Measurements from ENCODE around the gene EIF1. TPM values are rescaled to one million over a fixed set of nuclear protein-coding genes. Genes with fewer than 3 reads are reported as not detected.

EIF1 gene
- total RNA-seq, 1 donor from 2014 or later, result 86.7 TPM

- H3K4me3 ChIP-seq (ENCODE audit: low read depth, low read length), result no peak overlapping the region
- DNase-seq (ENCODE audit: low read depth), result no peak
- TF ChIP-seq CTCF (conservative IDR thresholded peaks at IDR 0.05; ENCODE audit: low read depth, low read length), result no peak
These were observed 35.3 kb upstream of the EIF1 start for GRCh38 chr17:41653421-41653820.

- DNase-seq (ENCODE audit: low read depth), result no peak
- no peak overlapping the region for H3K4me3 ChIP-seq (ENCODE audit: low read depth, low read length)
- TF ChIP-seq CTCF (conservative IDR thresholded peaks at IDR 0.05; ENCODE audit: low read depth, low read length), result no peak
These were observed 34.6 kb upstream of the EIF1 start for GRCh38 chr17:41653892-41654677.

- TF ChIP-seq CTCF (conservative IDR thresholded peaks at IDR 0.05; ENCODE audit: low read depth, low read length), result no peak
- DNase-seq (ENCODE audit: low read depth), result no peak
- H3K4me3 ChIP-seq (ENCODE audit: low read depth, low read length), result no peak overlapping the region
These were observed 33.7 kb upstream of the EIF1 start for GRCh38 chr17:41654678-41655607.

- no peak for DNase-seq (ENCODE audit: low read depth)
- H3K4me3 ChIP-seq (ENCODE audit: low read depth, low read length), result no peak overlapping the region
- TF ChIP-seq CTCF (conservative IDR thresholded peaks at IDR 0.05; ENCODE audit: low read depth, low read length), result no peak
These were observed 33.0 kb upstream of the EIF1 start for GRCh38 chr17:41655611-41656111.

DNA sequence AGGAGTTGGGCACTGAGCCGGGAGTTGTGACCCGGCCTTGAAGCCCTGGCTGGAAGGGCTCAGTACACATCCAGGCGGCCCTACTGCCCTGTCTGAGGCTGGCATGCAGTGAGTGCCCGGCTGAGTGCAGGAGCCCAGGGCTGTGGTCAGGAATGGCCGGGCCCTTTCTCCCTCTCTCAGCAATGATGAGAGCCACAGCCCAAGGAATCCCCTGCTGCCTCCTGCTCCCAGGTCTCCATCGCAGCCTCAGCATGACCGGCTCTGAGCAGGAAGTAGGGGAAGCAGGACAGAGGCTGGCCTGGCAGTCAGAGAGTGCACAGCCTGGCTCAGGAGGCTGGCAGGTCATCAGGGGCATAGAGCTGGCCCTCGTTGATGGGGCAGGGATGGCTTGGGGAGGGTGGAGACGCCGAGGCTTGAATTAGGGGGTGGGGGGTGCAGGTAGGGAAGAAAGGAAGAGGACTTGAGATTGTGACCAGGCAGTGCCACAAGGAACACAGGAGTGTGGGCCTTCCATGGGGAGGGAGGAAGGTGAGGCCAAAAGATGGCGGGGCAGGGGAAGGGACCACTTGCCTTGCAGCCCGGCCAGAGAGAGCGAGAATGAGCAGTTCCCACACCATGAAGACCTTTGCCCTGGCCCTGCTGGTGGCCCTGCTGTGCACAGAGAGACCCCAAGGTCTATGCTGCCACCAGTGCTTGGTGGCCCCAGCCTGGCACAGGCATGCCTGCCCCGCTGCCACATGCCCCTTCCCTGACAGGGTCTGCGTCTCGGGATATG lies 32.2 kb upstream of the EIF1 start:
- no peak overlapping the region for H3K4me3 ChIP-seq (ENCODE audit: low read depth, low read length)
- DNase-seq (ENCODE audit: low read depth), result no peak
- TF ChIP-seq CTCF (conservative IDR thresholded peaks at IDR 0.05; ENCODE audit: low read depth, low read length), result no peak

DNA sequence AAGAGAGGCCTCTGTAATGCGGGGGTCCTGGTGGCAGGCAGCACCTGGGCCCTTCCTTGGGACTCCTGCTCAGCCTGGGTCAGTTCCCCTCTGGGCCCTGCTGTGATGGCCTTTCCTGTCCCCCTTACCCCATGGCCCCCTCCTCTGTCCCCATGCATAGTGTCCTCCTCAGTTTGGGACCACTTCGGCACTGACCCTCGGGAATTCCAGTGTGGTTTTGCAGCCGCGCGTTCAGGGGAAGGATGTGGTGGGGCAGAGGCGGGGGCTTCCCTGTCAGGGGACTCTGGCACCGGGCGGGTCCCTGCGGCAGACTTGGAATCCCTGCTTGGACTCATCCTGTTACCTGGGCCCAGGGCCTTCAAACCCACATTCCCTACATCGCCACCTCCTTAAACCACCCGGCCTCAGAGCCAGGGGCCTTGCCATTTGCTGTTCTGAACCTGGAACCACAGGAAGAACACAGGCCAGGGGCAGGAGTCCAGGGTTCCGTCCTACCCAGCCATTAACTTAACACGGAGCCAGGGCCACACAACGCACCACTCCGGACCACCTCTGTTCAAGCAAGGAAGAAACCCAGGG lies 31.4 kb upstream of the EIF1 start:
- no peak for TF ChIP-seq CTCF (conservative IDR thresholded peaks at IDR 0.05; ENCODE audit: low read depth, low read length)
- no peak for DNase-seq (ENCODE audit: low read depth)
- no peak overlapping the region for H3K4me3 ChIP-seq (ENCODE audit: low read depth, low read length)
